ENCODE results near the gene SBF2.

SBF2 gene

DNA sequence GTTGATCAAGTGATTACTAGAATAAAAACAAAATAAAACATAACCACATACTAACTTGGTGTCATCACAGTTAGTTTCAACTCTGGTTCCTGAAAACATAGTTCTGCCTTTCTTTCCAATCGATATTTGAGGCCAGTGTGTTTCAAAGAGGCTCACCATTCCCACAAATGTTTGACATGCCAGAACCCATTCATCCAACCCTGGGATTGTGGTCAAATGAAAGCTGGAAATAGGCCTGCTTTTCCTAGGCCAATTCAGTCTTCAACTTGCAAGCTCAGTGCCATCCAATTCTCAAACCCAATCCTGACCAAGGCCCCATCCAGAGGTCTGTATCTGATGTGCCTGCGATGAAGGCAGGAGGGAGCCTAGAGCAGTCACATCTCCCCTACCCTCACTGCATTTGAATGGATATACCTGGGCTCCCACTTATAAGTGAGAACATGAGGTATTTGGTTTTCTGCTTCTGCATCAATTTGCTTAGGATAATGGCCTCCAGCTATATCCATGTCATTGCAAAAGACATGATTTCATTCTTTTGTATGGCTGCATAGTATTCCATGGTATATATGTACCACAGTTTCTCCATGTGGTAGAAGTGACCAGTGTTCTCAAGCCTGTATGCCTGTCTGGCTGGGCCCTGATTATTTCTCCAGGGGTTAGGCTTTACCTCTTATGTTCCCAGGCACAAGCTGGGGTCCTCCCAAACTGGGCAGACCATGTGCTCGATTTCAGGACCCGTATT lies 486.9 kb downstream of the SBF2 start:
- DNase-seq (ENCODE audit: low read depth) = no peak
- no peak overlapping the region for H3K4me3 ChIP-seq (ENCODE audit: low read depth, low read length)
- TF ChIP-seq, protein P1, sequence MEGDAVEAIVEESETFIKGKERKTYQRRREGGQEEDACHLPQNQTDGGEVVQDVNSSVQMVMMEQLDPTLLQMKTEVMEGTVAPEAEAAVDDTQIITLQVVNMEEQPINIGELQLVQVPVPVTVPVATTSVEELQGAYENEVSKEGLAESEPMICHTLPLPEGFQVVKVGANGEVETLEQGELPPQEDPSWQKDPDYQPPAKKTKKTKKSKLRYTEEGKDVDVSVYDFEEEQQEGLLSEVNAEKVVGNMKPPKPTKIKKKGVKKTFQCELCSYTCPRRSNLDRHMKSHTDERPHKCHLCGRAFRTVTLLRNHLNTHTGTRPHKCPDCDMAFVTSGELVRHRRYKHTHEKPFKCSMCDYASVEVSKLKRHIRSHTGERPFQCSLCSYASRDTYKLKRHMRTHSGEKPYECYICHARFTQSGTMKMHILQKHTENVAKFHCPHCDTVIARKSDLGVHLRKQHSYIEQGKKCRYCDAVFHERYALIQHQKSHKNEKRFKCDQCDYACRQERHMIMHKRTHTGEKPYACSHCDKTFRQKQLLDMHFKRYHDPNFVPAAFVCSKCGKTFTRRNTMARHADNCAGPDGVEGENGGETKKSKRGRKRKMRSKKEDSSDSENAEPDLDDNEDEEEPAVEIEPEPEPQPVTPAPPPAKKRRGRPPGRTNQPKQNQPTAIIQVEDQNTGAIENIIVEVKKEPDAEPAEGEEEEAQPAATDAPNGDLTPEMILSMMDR (IDR thresholded peaks at IDR 0.05; ENCODE audit: insufficient read depth, low read depth, low read length, missing control alignments) = no peak

DNA sequence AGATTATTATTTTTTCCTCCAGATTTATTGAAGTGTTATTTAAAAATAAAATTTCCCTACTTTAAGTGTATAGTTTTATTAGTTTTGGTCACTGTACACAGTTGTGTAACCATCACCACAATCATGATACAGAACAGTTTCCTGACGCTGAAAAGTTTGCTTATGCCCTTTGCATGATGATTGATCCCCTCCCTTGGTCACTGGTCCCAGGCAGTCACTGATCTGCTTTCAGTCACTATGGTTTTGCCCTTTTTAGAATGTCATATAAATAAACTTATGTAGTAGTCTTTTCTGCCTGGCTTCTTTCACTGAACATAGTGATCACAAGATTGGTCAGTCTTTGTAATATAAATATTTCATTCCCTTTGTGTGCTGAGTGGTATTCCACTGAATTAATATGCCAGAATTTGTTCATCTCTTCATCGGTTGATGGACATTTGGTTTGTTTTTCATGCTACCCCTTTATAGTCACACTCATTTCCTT lies 489.6 kb downstream of the SBF2 start:
- no peak for DNase-seq (ENCODE audit: low read depth)
- TF ChIP-seq, protein P1 (IDR thresholded peaks at IDR 0.05; ENCODE audit: insufficient read depth, low read depth, low read length, missing control alignments) = no peak
- no peak overlapping the region for H3K4me3 ChIP-seq (ENCODE audit: low read depth, low read length)

DNA sequence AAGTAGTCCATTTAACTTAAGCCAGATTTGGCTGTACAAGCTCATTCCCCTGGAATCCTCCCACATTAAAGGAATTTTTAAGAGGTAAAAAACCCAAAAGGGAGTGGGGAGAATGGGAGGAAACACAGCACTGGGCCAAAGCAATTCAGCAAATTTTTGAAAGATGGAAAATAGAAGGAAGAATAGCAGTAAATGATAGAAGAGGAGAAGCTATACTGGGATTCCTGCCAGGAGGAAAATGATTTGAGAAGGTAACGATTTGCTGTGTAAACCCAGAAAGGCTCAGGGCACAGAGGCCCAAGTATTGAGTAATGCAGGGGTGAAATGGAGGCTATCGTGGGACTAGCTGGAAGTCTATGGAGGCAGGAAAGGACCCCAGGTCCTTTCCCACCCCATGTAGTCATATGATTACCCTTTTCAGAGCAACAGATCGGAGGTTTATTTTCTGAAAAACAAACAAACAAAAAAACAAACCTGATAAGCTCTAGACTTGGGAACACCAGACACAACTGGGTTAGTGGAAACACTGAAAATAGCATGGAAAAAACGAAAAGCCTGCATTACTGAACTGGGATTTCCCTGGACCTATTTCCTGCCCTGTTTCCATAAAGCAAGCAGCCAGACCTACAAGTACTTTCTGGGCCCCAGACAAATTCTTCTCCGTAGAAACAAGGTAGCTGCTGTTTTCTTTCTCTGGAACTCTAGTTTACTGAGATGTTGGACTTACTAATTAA lies 490.2 kb downstream of the SBF2 start:
- no peak for DNase-seq (ENCODE audit: low read depth)
- no peak overlapping the region for H3K4me3 ChIP-seq (ENCODE audit: low read depth, low read length)
- TF ChIP-seq, protein P1 (IDR thresholded peaks at IDR 0.05; ENCODE audit: insufficient read depth, low read depth, low read length, missing control alignments) = no peak

DNA sequence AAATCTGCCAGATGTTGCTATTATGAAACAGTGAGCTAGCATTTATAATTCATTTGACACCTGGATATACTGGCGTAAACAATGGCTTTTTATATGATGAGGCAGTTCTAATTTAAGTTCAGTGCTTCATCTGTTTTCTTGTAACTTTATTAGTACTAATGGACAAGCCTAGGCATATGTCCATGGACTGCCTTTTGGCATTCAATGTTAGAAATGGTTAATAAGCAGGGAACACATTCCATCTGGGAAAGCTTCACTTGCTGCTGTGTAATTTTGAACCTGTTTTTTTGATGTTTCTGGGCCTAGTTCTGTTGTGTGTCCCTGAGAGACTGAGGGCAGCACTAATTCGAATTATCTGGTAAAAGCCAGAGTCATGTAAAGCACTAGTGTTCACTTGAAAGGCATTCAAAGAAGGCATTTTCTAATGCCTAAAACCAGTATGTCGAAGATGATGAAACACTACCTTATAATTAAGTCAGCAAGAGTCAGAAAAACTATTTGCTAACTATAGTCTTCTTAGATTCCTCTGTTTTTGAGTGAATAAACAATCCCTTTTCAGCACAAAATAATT lies 491.6 kb downstream of the SBF2 start:
- TF ChIP-seq, protein P1 (IDR thresholded peaks at IDR 0.05; ENCODE audit: insufficient read depth, low read depth, low read length, missing control alignments) = no peak
- no peak overlapping the region for H3K4me3 ChIP-seq (ENCODE audit: low read depth, low read length)
- no peak for DNase-seq (ENCODE audit: low read depth)

DNA sequence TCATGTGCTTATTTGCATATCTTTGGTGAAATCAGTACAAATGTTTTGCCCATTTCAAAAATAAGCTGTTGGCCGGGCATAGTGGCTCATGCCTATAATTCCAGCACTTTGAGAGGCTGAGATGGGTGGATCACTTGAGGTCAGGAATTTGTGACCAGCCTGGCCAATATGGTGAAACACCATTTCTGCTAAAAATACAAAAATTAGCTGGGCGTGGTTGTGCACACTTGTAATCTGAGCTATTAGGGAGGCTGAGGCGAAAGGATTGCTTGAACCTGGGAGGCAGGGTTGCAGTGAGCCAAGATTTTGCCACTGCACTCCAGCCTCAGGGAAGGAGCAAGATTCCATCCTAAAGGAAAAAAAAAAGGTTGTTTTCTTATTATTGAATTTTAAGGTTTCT lies 494.1 kb downstream of the SBF2 start:
- TF ChIP-seq, protein P1 (IDR thresholded peaks at IDR 0.05; ENCODE audit: insufficient read depth, low read depth, low read length, missing control alignments) = no peak
- no peak for DNase-seq (ENCODE audit: low read depth)
- no peak overlapping the region for H3K4me3 ChIP-seq (ENCODE audit: low read depth, low read length)

DNA sequence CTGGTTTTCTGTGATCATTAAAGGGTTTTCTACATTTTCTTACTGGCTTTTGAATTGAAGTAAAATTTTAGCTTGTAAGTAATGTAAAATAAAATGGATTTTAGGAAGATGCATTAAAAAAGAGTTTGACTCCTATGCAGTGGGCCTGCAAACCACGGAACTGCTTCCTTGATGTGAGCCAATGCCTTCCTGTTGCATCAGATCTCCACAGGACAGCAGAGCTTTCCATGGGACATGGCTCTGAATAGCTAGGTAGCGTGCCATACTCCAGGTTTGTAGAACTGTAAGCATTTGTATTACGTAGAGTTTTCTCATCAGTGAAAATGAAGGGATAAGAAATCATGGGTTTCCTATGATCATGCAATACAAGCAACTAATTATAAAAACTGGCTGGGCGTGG lies 496.7 kb downstream of the SBF2 start:
- no peak for DNase-seq (ENCODE audit: low read depth)
- TF ChIP-seq, protein P1 (IDR thresholded peaks at IDR 0.05; ENCODE audit: insufficient read depth, low read depth, low read length, missing control alignments) = no peak
- H3K4me3 ChIP-seq (ENCODE audit: low read depth, low read length) = no peak overlapping the region
